B cell (primary cell): ENCODE data around the gene ARHGEF37.

Experiments used
- EZH2 ChIP-seq: IDR thresholded peaks from 2 replicates; pipeline ENCODE4 v1.6.1; 2012; ENCODE audit warnings: borderline replicate concordance, low read depth, mild to moderate bottlenecking, moderate library complexity, low read length; ENCODE audit not compliant: insufficient read depth, poor library complexity, severe bottlenecking
- TF ChIP-seq, protein P1 (sequence below): fragments of 200-600 bp; IDR thresholded peaks from one replicate; pipeline ENCODE4 v1.8.0; 2022; ENCODE audit warnings: antibody characterized with exemption, mild to moderate bottlenecking

DNA sequence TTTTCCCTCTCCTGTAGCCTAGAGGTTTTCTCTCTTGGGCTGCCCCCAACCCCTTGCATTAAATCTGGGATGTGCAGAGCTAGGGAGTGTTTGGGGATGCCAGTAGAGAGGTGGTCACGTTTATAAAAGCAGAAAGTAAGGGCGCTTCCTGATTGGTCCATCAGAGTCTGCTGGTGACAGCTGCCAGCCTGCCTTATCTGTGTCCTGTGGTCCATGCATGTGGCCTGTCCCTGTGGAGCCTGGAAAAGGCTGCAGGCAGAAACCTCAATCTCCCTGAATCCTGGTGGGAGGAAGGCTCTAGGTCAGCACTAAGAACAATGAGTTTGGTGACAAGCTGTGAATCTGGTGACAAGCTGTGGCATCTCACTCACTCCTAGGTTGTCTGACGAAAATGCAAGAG lies 42.2 kb downstream of the ARHGEF37 start:
- TF ChIP-seq, protein P1, sequence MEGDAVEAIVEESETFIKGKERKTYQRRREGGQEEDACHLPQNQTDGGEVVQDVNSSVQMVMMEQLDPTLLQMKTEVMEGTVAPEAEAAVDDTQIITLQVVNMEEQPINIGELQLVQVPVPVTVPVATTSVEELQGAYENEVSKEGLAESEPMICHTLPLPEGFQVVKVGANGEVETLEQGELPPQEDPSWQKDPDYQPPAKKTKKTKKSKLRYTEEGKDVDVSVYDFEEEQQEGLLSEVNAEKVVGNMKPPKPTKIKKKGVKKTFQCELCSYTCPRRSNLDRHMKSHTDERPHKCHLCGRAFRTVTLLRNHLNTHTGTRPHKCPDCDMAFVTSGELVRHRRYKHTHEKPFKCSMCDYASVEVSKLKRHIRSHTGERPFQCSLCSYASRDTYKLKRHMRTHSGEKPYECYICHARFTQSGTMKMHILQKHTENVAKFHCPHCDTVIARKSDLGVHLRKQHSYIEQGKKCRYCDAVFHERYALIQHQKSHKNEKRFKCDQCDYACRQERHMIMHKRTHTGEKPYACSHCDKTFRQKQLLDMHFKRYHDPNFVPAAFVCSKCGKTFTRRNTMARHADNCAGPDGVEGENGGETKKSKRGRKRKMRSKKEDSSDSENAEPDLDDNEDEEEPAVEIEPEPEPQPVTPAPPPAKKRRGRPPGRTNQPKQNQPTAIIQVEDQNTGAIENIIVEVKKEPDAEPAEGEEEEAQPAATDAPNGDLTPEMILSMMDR, result no peak
- TF ChIP-seq EZH2, result no peak
